IMR-90 (cell line): ENCODE data around the gene LY6G6D. TPM values are rescaled to one million over a fixed set of nuclear protein-coding genes. Genes with fewer than 3 reads are reported as not detected.

Experiments used
- ATAC-seq: fragments of 200-7000 bp; cut with Tn5 transposase; 2 replicates; pipeline ENCODE4 v1.9.1; 2020; ENCODE audit warnings: low read depth, mild to moderate bottlenecking, moderate library complexity
- BruUV-seq: library from RNA; stranded (reverse); fragments of 400-500 nt; replicated peaks from 2 replicates; lab custom pipeline; 2021; lab: Mats Ljungman, UMichigan
- CTCF ChIA-PET: fragments of 300-600 bp; formaldehyde crosslinking; extraction: SDS; loops from one replicate; lab custom pipeline; 2021; ENCODE audit warnings: antibody characterized with exemption; lab: Yijun Ruan, JAX
- POLR2A ChIA-PET: fragments of 300-600 bp; sonication (Branson Sonifier 250); formaldehyde crosslinking; loops from one replicate; lab custom pipeline; 2022; ENCODE audit warnings: antibody characterized with exemption; ENCODE audit not compliant: unreplicated experiment; lab: Charles Lee
- DNase-seq: peaks from one replicate; pipeline ENCODE4 v3.0.0; 2013
- H2AFZ ChIP-seq: replicated peaks from 2 replicates; pipeline ENCODE3; 2013; ENCODE audit warnings: low read length, mild to moderate bottlenecking; ENCODE audit not compliant: poor library complexity
- H2AK5ac ChIP-seq: 2 replicates; pipeline ENCODE4 v1.6.1; 2013; ENCODE audit warnings: low read depth, low read length, inconsistent platforms
- H2AK9ac ChIP-seq: replicated peaks from 2 replicates; pipeline ENCODE3; 2013; ENCODE audit warnings: mild to moderate bottlenecking, low read depth, low read length, moderate library complexity; ENCODE audit not compliant: poor library complexity
- H2BK120ac ChIP-seq: 2 replicates; pipeline ENCODE4 v1.6.1; 2013; ENCODE audit warnings: low read depth, low read length, inconsistent platforms
- H2BK15ac ChIP-seq: 3 replicates; pipeline ENCODE4 v1.6.1; 2013; ENCODE audit warnings: low read depth, low read length, inconsistent platforms
- H2BK20ac ChIP-seq: 2 replicates; pipeline ENCODE4 v1.6.1; 2013; ENCODE audit warnings: low read depth, mild to moderate bottlenecking, inconsistent platforms, low read length, moderate library complexity
- H2BK5ac ChIP-seq: 2 replicates; pipeline ENCODE4 v1.6.1; 2013; ENCODE audit warnings: mild to moderate bottlenecking, low read depth, low read length, inconsistent platforms; ENCODE audit not compliant: poor library complexity, severe bottlenecking
- H3K14ac ChIP-seq: replicated peaks from 2 replicates; pipeline ENCODE4 v1.6.1; 2013; ENCODE audit warnings: low read depth, low read length, inconsistent platforms
- H3K18ac ChIP-seq: 2 replicates; pipeline ENCODE4 v1.6.1; 2013; ENCODE audit warnings: low read depth, low read length, control low read depth
- H3K23ac ChIP-seq: 2 replicates; pipeline ENCODE4 v1.6.1; 2013; ENCODE audit warnings: low read depth, low read length, inconsistent platforms
- H3K27ac ChIP-seq: 2 replicates; pipeline ENCODE4 v1.5.1; 2013; ENCODE audit warnings: mild to moderate bottlenecking, control low read depth, low read length; ENCODE audit not compliant: insufficient read depth
- H3K27me3 ChIP-seq: 2 replicates; pipeline ENCODE4 v1.6.1; 2013; ENCODE audit warnings: low read length; ENCODE audit not compliant: control insufficient read depth, insufficient read depth
- H3K36me3 ChIP-seq: 2 replicates; pipeline ENCODE4 v1.6.1; 2013; ENCODE audit warnings: low read length, mixed read lengths; ENCODE audit not compliant: control insufficient read depth, insufficient read depth
- H3K4ac ChIP-seq: 2 replicates; pipeline ENCODE4 v1.6.1; 2013; ENCODE audit warnings: low read depth, low read length, inconsistent platforms
- H3K4me1 ChIP-seq: 2 replicates; pipeline ENCODE4 v1.6.1; 2013; ENCODE audit warnings: low read length, mixed read lengths; ENCODE audit not compliant: control insufficient read depth, insufficient read depth
- H3K4me2 ChIP-seq: 2 replicates; pipeline ENCODE4 v1.6.1; 2013; ENCODE audit warnings: low read depth, mild to moderate bottlenecking, control low read depth, low read length, moderate library complexity
- H3K4me3 ChIP-seq: 2 replicates; pipeline ENCODE4 v1.5.1; 2013; ENCODE audit warnings: low read depth, mild to moderate bottlenecking, control low read depth, low read length, moderate library complexity; ENCODE audit not compliant: insufficient read depth
- H3K56ac ChIP-seq: 2 replicates; pipeline ENCODE4 v1.6.1; 2013; ENCODE audit warnings: low read length, inconsistent platforms; ENCODE audit not compliant: insufficient read depth; ENCODE audit errors: extremely low read depth
- H3K79me1 ChIP-seq, 2 experiments: 2 replicates each; pipeline ENCODE4 v1.6.1; 2013; ENCODE audit warnings: low read length in 2 of 2, inconsistent platforms in 1 of 2, low read depth in 1 of 2
- H3K9ac ChIP-seq: 2 replicates; pipeline ENCODE4 v1.6.1; 2013; ENCODE audit warnings: low read depth, low read length, control low read depth
- H3K9me1 ChIP-seq: 2 replicates; pipeline ENCODE4 v1.6.1; 2013; ENCODE audit warnings: low read length, inconsistent platforms; ENCODE audit not compliant: insufficient read depth
- H3K9me3 ChIP-seq: 2 replicates; pipeline ENCODE4 v1.6.1; 2013; ENCODE audit warnings: low read length; ENCODE audit not compliant: control insufficient read depth, insufficient read depth
- H4K20me1 ChIP-seq: 2 replicates; pipeline ENCODE4 v1.6.1; 2013; ENCODE audit warnings: low read length, inconsistent platforms; ENCODE audit not compliant: insufficient read depth
- H4K5ac ChIP-seq: 2 replicates; pipeline ENCODE4 v1.6.1; 2013; ENCODE audit warnings: mild to moderate bottlenecking, low read depth, low read length, control low read depth
- H4K8ac ChIP-seq, 2 experiments: 2 replicates each; pipeline ENCODE4 v1.6.1; 2013; ENCODE audit warnings: low read depth in 2 of 2, low read length in 2 of 2, control low read depth in 1 of 2, inconsistent platforms in 1 of 2
- H4K91ac ChIP-seq: 2 replicates; pipeline ENCODE4 v1.6.1; 2013; ENCODE audit warnings: low read depth, low read length, inconsistent platforms; ENCODE audit not compliant: insufficient read depth
- MAZ ChIP-seq: IDR thresholded peaks from 2 replicates; pipeline ENCODE4 v1.6.1; 2012; ENCODE audit warnings: low read depth, mild to moderate bottlenecking, low read length, improper control_type of control experiment, moderate library complexity, borderline replicate concordance
- WGBS, 2 experiments: methylation state at CpG; one replicate each; pipeline versions ENCODE4 v1.1.5 to v1.1.7; 2013; ENCODE audit warnings: missing lambda C conversion rate in 2 of 2; ENCODE audit not compliant: insufficient read length in 1 of 2; ENCODE audit errors: extremely low coverage in 2 of 2; 5-methylcytosine and 5-hydroxymethylcytosine counted together
- dilution Hi-C: fragments of 300-500 bp; cut with HindIII; formaldehyde crosslinking; loops from one replicate; pipeline ENCODE4 v1.14.3; 2018; ENCODE audit warnings: low sequenced_read_pairs; ENCODE audit not compliant: unreplicated experiment
- in situ Hi-C: fragments of 300-500 bp; cut with MboI; formaldehyde crosslinking; loops from 3 replicates; pipeline ENCODE4 v1.14.3; 2019; ENCODE audit warnings: low sequenced_read_pairs, inconsistent platforms, mixed read lengths
- intact Hi-C: fragments of 100-400 bp; cut with micrococcal nuclease; formaldehyde crosslinking; loops from 2 replicates; pipeline ENCODE4 v1.10.0; 2022
- polyA plus RNA-seq, 3 experiments: library from polyadenylated mRNA; depleted of rRNA; stranded (reverse); fragments of >200 nt; gene quantifications; 2 replicates each; pipeline ENCODE4 v1.2.3, GENCODE V29; 2012; ENCODE audit warnings: low replicate concordance in 1 of 3
- total RNA-seq: library from RNA; depleted of rRNA; stranded (reverse); fragments of >200 nt; gene quantifications from 2 replicates; pipeline ENCODE4 v1.2.3, GENCODE V29; 2012
- TF ChIP-seq, protein P1 (sequence below): conservative IDR thresholded peaks from 2 replicates; pipeline ENCODE4 v1.5.1; 2012; ENCODE audit warnings: mild to moderate bottlenecking, low read depth, low read length, improper control_type of control experiment

Gene LY6G6D
- total and polyA plus RNA-seq, 2 of the 4 experiments (the other 2 are of a cell fraction): not detected

DNA sequence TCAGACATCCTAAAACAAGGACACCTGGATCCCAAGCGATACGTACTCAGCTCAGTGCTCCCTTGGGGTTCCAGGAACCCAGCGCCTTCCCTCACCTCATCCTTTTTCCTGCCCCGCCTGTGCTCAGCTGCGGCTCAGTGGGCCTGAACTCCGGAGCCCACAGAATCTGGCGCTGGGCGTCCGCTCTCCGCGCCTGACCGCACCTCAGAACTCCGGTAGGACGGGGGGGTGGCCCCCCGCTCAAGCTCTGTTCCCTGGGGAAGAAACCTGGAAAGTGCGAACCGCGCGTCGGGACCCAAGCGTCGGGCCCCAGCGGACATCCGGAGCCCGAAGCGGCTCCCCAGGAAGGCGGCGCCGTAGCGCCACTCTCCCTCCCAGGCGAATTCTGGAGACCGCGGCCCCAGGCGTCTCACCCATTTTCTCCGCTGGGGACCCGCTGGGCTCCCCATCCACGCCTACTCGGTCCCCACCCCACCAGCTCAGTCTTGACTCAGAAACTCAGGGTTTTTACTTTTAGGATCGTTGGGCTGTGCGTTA, 33.9 kb upstream of the LY6G6D start:
- dilution Hi-C loops (no loop called here), intact Hi-C loops (loop anchor here (2.0 kb wide), 1 partner anchor 48 kb away; the partner anchor contains the start of gene DDAH2)
- peak; percentile 46 for ATAC-seq

More for the DNA sequence above, 33.9 kb upstream of the LY6G6D start:
- Histone ChIP-seq H3K4me3 (peak overlapping the region; percentile 27), H2AK9ac (peak overlapping the region; percentile 84), H3K56ac (no peak overlapping the region), H2AK5ac (0 out of 2 replicates have a peak overlapping the region, but pooled peaks have one; percentile 32), H3K9me3 (no peaks in the 10 kb centered on the region), H3K18ac (peak overlapping the region; percentile 40; the same call in 1 of the 2 replicates), H3K14ac (peak overlapping the region; percentile 26), H4K5ac (peak overlapping the region; percentile 82), H4K91ac (peak overlapping the region; percentile 69), H2BK20ac (no peak overlapping the region), H3K9me1 (0 out of 2 replicates have a peak, but pooled peaks cover 5% of the 10 kb centered on the region), H3K27me3 (no peaks in the 10 kb centered on the region), H3K27ac (peak overlapping the region; percentile 42), H3K79me1 (no peaks in the 10 kb centered on the region), H2BK5ac (peak overlapping the region; percentile 6), H3K4me1 (peaks cover 12% of the 10 kb centered on the region), H2BK15ac (peak overlapping the region; percentile 38; the same call in 1 of the 3 replicates), H4K8ac (peak overlapping the region; percentile 68 to 78), H4K20me1 (no peaks in the 10 kb centered on the region), H3K4me2 (peak overlapping the region; percentile 79), H3K4ac (peak overlapping the region; percentile 62), H2AFZ (peak overlapping the region; percentile 93), H3K23ac (peak overlapping the region; percentile 47; the same call in 1 of the 2 replicates), H3K9ac (peak overlapping the region; percentile 53), H3K36me3 (peaks cover 1% of the 10 kb centered on the region), H2BK120ac (peak overlapping the region; percentile 33; the same call in 1 of the 2 replicates)
- DNase-seq: peak; percentile 22
- CTCF ChIA-PET: interaction anchor here (0.6 to 0.8 kb wide), 4 partner anchors 15 to 627 kb away, joined by 3 read pairs; partner anchors contain the start of gene DDAH2
- no peak for TF ChIP-seq MAZ
- TF ChIP-seq, protein P1, sequence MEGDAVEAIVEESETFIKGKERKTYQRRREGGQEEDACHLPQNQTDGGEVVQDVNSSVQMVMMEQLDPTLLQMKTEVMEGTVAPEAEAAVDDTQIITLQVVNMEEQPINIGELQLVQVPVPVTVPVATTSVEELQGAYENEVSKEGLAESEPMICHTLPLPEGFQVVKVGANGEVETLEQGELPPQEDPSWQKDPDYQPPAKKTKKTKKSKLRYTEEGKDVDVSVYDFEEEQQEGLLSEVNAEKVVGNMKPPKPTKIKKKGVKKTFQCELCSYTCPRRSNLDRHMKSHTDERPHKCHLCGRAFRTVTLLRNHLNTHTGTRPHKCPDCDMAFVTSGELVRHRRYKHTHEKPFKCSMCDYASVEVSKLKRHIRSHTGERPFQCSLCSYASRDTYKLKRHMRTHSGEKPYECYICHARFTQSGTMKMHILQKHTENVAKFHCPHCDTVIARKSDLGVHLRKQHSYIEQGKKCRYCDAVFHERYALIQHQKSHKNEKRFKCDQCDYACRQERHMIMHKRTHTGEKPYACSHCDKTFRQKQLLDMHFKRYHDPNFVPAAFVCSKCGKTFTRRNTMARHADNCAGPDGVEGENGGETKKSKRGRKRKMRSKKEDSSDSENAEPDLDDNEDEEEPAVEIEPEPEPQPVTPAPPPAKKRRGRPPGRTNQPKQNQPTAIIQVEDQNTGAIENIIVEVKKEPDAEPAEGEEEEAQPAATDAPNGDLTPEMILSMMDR: peak; percentile 17; the same call in 1 of the 2 replicates
- 5% methylated on average over 23 of the region's 40 CpGs; no CpG with 5 or more reads in 1 of the 2 experiments for WGBS, 2 experiments
- BruUV-seq: no TSS peak
- in situ Hi-C loops: loop anchor here (10.0 kb wide), 2 partner anchors 154 to 264 kb away; partner anchors contain the start of gene CFB
- POLR2A ChIA-PET: interaction anchor here (0.6 kb wide), 2 partner anchors 270 to 495 kb away, joined by 3 to 5 read pairs; partner anchors contain the start of gene AGPAT1
